SK-N-SH (cell line): ENCODE data around the gene RNF145. TPM values are rescaled to one million over a fixed set of nuclear protein-coding genes. Genes with fewer than 3 reads are reported as not detected.

Experiments
- CTCF ChIA-PET: fragments of 300-600, 350-600 bp; formaldehyde crosslinking; extraction: SDS; loops from one replicate; lab custom pipeline; 2021; lab: Yijun Ruan, JAX
- POLR2A ChIA-PET: fragments of 350-600 bp; sonication (Branson Sonifier 250); formaldehyde crosslinking; extraction: SDS; loops from one replicate; lab custom pipeline; 2020; ENCODE audit warnings: antibody characterized with exemption, inconsistent platforms; lab: Yijun Ruan, JAX
- DNase-seq: peaks from one replicate; pipeline ENCODE4 v3.0.0; 2012
- H2AFZ ChIP-seq: fragments of 200-600 bp; sonication (generic); 2 replicates; pipeline ENCODE4 v1.8.1; 2016; ENCODE audit warnings: antibody characterized with exemption, mild to moderate bottlenecking, low read depth
- H3F3A ChIP-seq: fragments of 200-600 bp; sonication (generic); replicated peaks from 2 replicates; pipeline ENCODE3; 2016; ENCODE audit warnings: antibody characterized with exemption, mild to moderate bottlenecking; ENCODE audit not compliant: insufficient read depth
- H3K27ac ChIP-seq, 2 experiments: fragments of 200-500 bp in 1 of 2; fragments of 200-600 bp in 1 of 2; sonication (Bioruptor generic) in 1 of 2; sonication (generic), shearing (Covaris generic) in 1 of 2; 2 replicates each; pipeline versions ENCODE4 v1.5.1 to v1.6.1; 2014 to 2016; ENCODE audit warnings: low read depth in 2 of 2, inconsistent platforms in 1 of 2, low read length in 1 of 2, mild to moderate bottlenecking in 1 of 2, mixed read lengths in 1 of 2
- H3K27me3 ChIP-seq: fragments of 200-600 bp; sonication (generic), shearing (Covaris generic); 2 replicates; pipeline ENCODE4 v1.6.1; 2016; ENCODE audit warnings: mixed run types; ENCODE audit not compliant: insufficient read depth
- H3K36me3 ChIP-seq, 2 experiments: fragments of 200-500 bp in 1 of 2; fragments of 200-600 bp in 1 of 2; sonication (Bioruptor generic) in 1 of 2; sonication (generic) in 1 of 2; replicated peaks in 1 of 2; 2 replicates each; pipeline versions ENCODE3 to v1.5.1; 2014 to 2016; ENCODE audit warnings: low read length in 1 of 2, mild to moderate bottlenecking in 1 of 2; ENCODE audit not compliant: insufficient read depth in 2 of 2, control insufficient read depth in 1 of 2
- H3K4me1 ChIP-seq, 2 experiments: fragments of 200-500 bp in 1 of 2; fragments of 200-600 bp in 1 of 2; sonication (Bioruptor generic) in 1 of 2; sonication (generic), shearing (Covaris generic) in 1 of 2; 2 replicates each; pipeline versions ENCODE4 v1.5.1 to v1.6.1; 2014 to 2016; ENCODE audit warnings: low read depth in 1 of 2, low read length in 1 of 2, mixed run types in 1 of 2; ENCODE audit not compliant: insufficient read depth in 2 of 2, control insufficient read depth in 1 of 2
- H3K4me2 ChIP-seq: fragments of 200-600 bp; sonication (generic), shearing (Covaris generic); 2 replicates; pipeline ENCODE4 v1.6.1; 2017; ENCODE audit warnings: mixed run types
- H3K4me3 ChIP-seq, 2 experiments: fragments of 200-500 bp in 1 of 2; fragments of 200-600 bp in 1 of 2; sonication (Bioruptor generic) in 1 of 2; sonication (generic), shearing (Covaris generic) in 1 of 2; 2 replicates each; pipeline versions ENCODE4 v1.5.1 to v1.8.1; 2014 to 2016; ENCODE audit warnings: low read depth in 2 of 2, inconsistent platforms in 1 of 2, low read length in 1 of 2, mild to moderate bottlenecking in 1 of 2, mixed read lengths in 1 of 2, moderate library complexity in 1 of 2
- H3K79me2 ChIP-seq: fragments of 200-600 bp; sonication (generic); 2 replicates; pipeline ENCODE4 v1.8.1; 2017; ENCODE audit warnings: mild to moderate bottlenecking; ENCODE audit not compliant: insufficient read depth
- H3K9ac ChIP-seq: fragments of 200-600 bp; sonication (generic); 2 replicates; pipeline ENCODE4 v1.6.1; 2017; ENCODE audit warnings: mixed run types
- H3K9me2 ChIP-seq: fragments of 200-600 bp; sonication (generic); 2 replicates; pipeline ENCODE4 v1.6.1; 2017; ENCODE audit warnings: mixed run types
- H3K9me3 ChIP-seq: fragments of 200-600 bp; sonication (generic); 2 replicates; pipeline ENCODE4 v1.6.1; 2017; ENCODE audit warnings: mixed run types, mild to moderate bottlenecking, moderate library complexity
- H4K20me1 ChIP-seq: fragments of 200-600 bp; sonication (generic); 2 replicates; pipeline ENCODE4 v1.6.1; 2017; ENCODE audit warnings: mild to moderate bottlenecking, mixed run types; ENCODE audit not compliant: insufficient read depth
- CHD2 ChIP-seq: fragments of 150-350 bp; IDR thresholded peaks from 2 replicates; pipeline ENCODE4 v1.6.1; 2018; ENCODE audit warnings: low read length; ENCODE audit not compliant: partially characterized antibody
- CTCF ChIP-seq: fragments of 200-600 bp; sonication (generic); IDR thresholded peaks from 2 replicates; pipeline ENCODE4 v1.6.1; 2017; ENCODE audit warnings: antibody characterized with exemption, mild to moderate bottlenecking, moderate library complexity
- ELF1 ChIP-seq: IDR thresholded peaks from 2 replicates; pipeline ENCODE4 v1.4.0; 2012
- EP300 ChIP-seq, 2 experiments: IDR thresholded peaks; 2 replicates each; pipeline versions ENCODE4 v1.4.0 to v1.6.1; 2012; ENCODE audit warnings: borderline replicate concordance in 1 of 2, low read depth in 1 of 2, low read length in 1 of 2
- FOXJ3 ChIP-seq: sonication (generic); formaldehyde crosslinking; IDR thresholded peaks from 2 replicates; pipeline ENCODE4 v1.5.1; 2020; ENCODE audit warnings: mild to moderate bottlenecking, missing genetic modification reagents
- FOXM1 ChIP-seq: IDR thresholded peaks from 2 replicates; pipeline ENCODE4 v1.4.0; 2012; ENCODE audit warnings: low read depth, mild to moderate bottlenecking
- GABPA ChIP-seq: IDR thresholded peaks from 2 replicates; pipeline ENCODE4 v1.4.0; 2012; ENCODE audit warnings: low read depth, mild to moderate bottlenecking
- GATA2 ChIP-seq: sonication (generic); formaldehyde crosslinking; IDR thresholded peaks from 2 replicates; pipeline ENCODE4 v1.5.0; 2020; ENCODE audit warnings: mild to moderate bottlenecking, missing genetic modification reagents
- IRF3 ChIP-seq: fragments of 150-350 bp; IDR thresholded peaks from 2 replicates; pipeline ENCODE4 v1.6.1; 2016; ENCODE audit warnings: mild to moderate bottlenecking, low read depth, low read length
- JUND ChIP-seq: IDR thresholded peaks from 2 replicates; pipeline ENCODE4 v1.4.0; 2012
- MAX ChIP-seq: IDR thresholded peaks from 2 replicates; pipeline ENCODE4 v1.4.0; 2012; ENCODE audit warnings: low read depth
- MEF2A ChIP-seq: IDR thresholded peaks from 2 replicates; pipeline ENCODE4 v1.4.0; 2012; ENCODE audit warnings: low read depth, borderline replicate concordance
- NFIC ChIP-seq: IDR thresholded peaks from 2 replicates; pipeline ENCODE4 v1.4.0; 2012; ENCODE audit warnings: borderline replicate concordance
- PBX3 ChIP-seq: IDR thresholded peaks from 2 replicates; pipeline ENCODE4; 2012
- POLR2AphosphoS5 ChIP-seq: IDR thresholded peaks from 2 replicates; pipeline ENCODE4 v1.6.1; 2012; ENCODE audit warnings: low read depth, low read length
- RFX5 ChIP-seq: IDR thresholded peaks from 2 replicates; pipeline ENCODE4 v1.6.1; 2012; ENCODE audit warnings: mild to moderate bottlenecking, improper control_type of control experiment, low read length
- RXRA ChIP-seq: IDR thresholded peaks from 2 replicates; pipeline ENCODE4 v1.4.0; 2012; ENCODE audit warnings: low read depth, mild to moderate bottlenecking, borderline replicate concordance
- SIN3A ChIP-seq: IDR thresholded peaks from 2 replicates; pipeline ENCODE4 v1.6.1; 2012; ENCODE audit warnings: low read depth, mild to moderate bottlenecking, low read length, moderate library complexity, borderline replicate concordance
- USF1 ChIP-seq: IDR thresholded peaks from 2 replicates; pipeline ENCODE4 v1.4.0; 2012; ENCODE audit warnings: low read depth, borderline replicate concordance
- USF2 ChIP-seq: fragments of 150-350 bp; IDR thresholded peaks from 2 replicates; pipeline ENCODE4 v1.6.1; 2017; ENCODE audit warnings: antibody characterized with exemption, low read length, low read depth, borderline replicate concordance
- WGBS: methylation state at CpG from one replicate; pipeline ENCODE4 v1.1.6; 2017; ENCODE audit warnings: low lambda C conversion rate; 5-methylcytosine and 5-hydroxymethylcytosine counted together
- polyA plus RNA-seq, 3 experiments: library from polyadenylated mRNA; depleted of rRNA; stranded (reverse); fragments of >200 nt; gene quantifications; 2 replicates each; pipeline ENCODE4 v1.2.3, GENCODE V29; 2012

RNF145 gene
- polyA plus RNA-seq, 1 of the 3 experiments (the other 2 are of a cell fraction) = 36.1 TPM

- H3K4me1 ChIP-seq = no peaks in the 10 kb centered on the region; a peak in 1 of 4 replicates
- ChIA-PET POLR2A (no interaction called here), CTCF (no interaction called here)
- DNase-seq = no peak
- no peak for TF ChIP-seq JUND
- TF ChIP-seq GATA2 (CRISPR knock-in tag) = no peak
- TF ChIP-seq PBX3 = no peak
- TF ChIP-seq ELF1 = no peak
- TF ChIP-seq MEF2A = no peak
- TF ChIP-seq IRF3 = no peak
- TF ChIP-seq EP300 (IDR thresholded peaks at IDR 0.05; ENCODE audit: borderline replicate concordance in 1 of 2, low read depth in 1 of 2, low read length in 1 of 2) = no peak
- TF ChIP-seq MAX = no peak
- no peak for TF ChIP-seq NFIC
- TF ChIP-seq GABPA = no peak
- no peak for TF ChIP-seq FOXJ3 (CRISPR knock-in tag)
- no peak for TF ChIP-seq CHD2
- TF ChIP-seq SIN3A = no peak
- no peak for TF ChIP-seq USF2
- TF ChIP-seq FOXM1 = no peak
- no peak for TF ChIP-seq RXRA
- TF ChIP-seq USF1 = no peak
- TF ChIP-seq CTCF = no peak
- TF ChIP-seq RFX5 = no peak
- TF ChIP-seq POLR2AphosphoS5 = no peak
- H4K20me1 ChIP-seq = no peaks in the 10 kb centered on the region
- H3K79me2 ChIP-seq = no peaks in the 10 kb centered on the region
- no peak overlapping the region for H3K27ac ChIP-seq
- no peak overlapping the region for H3K4me3 ChIP-seq
- no peaks in the 10 kb centered on the region for H3K9me2 ChIP-seq
- H3K27me3 ChIP-seq = no peaks in the 10 kb centered on the region
- WGBS = 85% methylated on average over 2 of the region's 2 CpGs
- no peak overlapping the region for H3K4me2 ChIP-seq
- H3K9ac ChIP-seq = no peak overlapping the region
- no peaks in the 10 kb centered on the region for H3F3A ChIP-seq
- H3K9me3 ChIP-seq = no peaks in the 10 kb centered on the region
- H2AFZ ChIP-seq = no peak overlapping the region
- H3K36me3 ChIP-seq = peaks cover 15 to 23% of the 10 kb centered on the region in 2 experiments
These were observed 56.5 kb downstream of the RNF145 start for GRCh38 chr5:159152876-159153275.
